Measurements from ENCODE around the gene OCSTAMP.

Gene OCSTAMP

GRCh38 chr20:46509523-46509922 is 40.9 kb downstream of the OCSTAMP start:
- DNase-seq = no peak

GRCh38 chr20:46507760-46508407 is 42.6 kb downstream of the OCSTAMP start:
- DNase-seq = no peak

GRCh38 chr20:46505506-46505905 is 44.9 kb downstream of the OCSTAMP start:
- DNase-seq = no peak

- DNase-seq = no peak
These were observed 48.5 kb downstream of the OCSTAMP start for GRCh38 chr20:46501961-46502360.

GRCh38 chr20:46501337-46501942 is 49.0 kb downstream of the OCSTAMP start:
- no peak for DNase-seq

GRCh38 chr20:46494077-46494476 is 56.4 kb downstream of the OCSTAMP start:
- no peak for DNase-seq

GRCh38 chr20:46491354-46491753 is 59.1 kb downstream of the OCSTAMP start:
- DNase-seq = no peak
